Measurements from ENCODE around the gene TNFSF18.

- no peak for TF ChIP-seq CTCF (IDR thresholded peaks at IDR 0.05)
- no peak for TF ChIP-seq POLR2AphosphoS5 (IDR thresholded peaks at IDR 0.05; ENCODE audit: low read depth, low read length)
Measured at GRCh38 chr1:173062150-173062938, 11.6 kb upstream of the TNFSF18 start.

All from Panc1 (cell line).